Left lung (tissue), 10 donors: Measurements from ENCODE around the gene SSBP1. TPM values are rescaled to one million over a fixed set of nuclear protein-coding genes. Genes with fewer than 3 reads are reported as not detected.

ENCODE experiments used
- ATAC-seq: fragments of 200-7000 bp; cut with Tn5 transposase; one replicate; pipeline ENCODE4 v1.9.1; 2020; ENCODE audit warnings: moderate library complexity
- DNase-seq, 4 donors: peaks; one replicate each; pipeline ENCODE4 v3.0.0-alpha.2; 2013 to 2020
- H3K27ac ChIP-seq, 2 donors: fragments of 200-600 bp; sonication (generic) in 1 of 2; one replicate each; pipeline versions ENCODE4 v1.5.0 to v1.8.0; 2020 to 2021
- H3K27me3 ChIP-seq, 2 donors: fragments of 200-600 bp; sonication (generic) in 1 of 2; one replicate each; pipeline versions ENCODE4 v1.5.0 to v1.8.0; 2020 to 2021
- H3K36me3 ChIP-seq, 2 donors: fragments of 200-600 bp; sonication (generic) in 1 of 2; one replicate each; pipeline versions ENCODE4 v1.5.0 to v1.8.0; 2020 to 2021
- H3K4me1 ChIP-seq, 2 donors: fragments of 200-600 bp; one replicate each; pipeline ENCODE4 v1.8.0; 2021
- H3K4me3 ChIP-seq, 2 donors: fragments of 200-600 bp; sonication (generic) in 1 of 2; one replicate each; pipeline versions ENCODE4 v1.5.0 to v1.8.0; 2020 to 2021; ENCODE audit warnings: mild to moderate bottlenecking in 1 of 2
- H3K9me3 ChIP-seq, 2 donors: fragments of 200-600 bp; sonication (generic) in 1 of 2; one replicate each; pipeline versions ENCODE4 v1.5.0 to v1.8.0; 2020 to 2021
- intact Hi-C, 2 donors: fragments of 100-400 bp; cut with DNase I; formaldehyde crosslinking; loops; one replicate each; pipeline versions ENCODE4 v1.11.2 to v1.14.2; 2022
- polyA plus RNA-seq, 6 donors: library from polyadenylated mRNA; unstranded; fragments of 120-200 nt; gene quantifications; one replicate each; pipeline ENCODE4 v1.2.1, GENCODE V29; 2013; ENCODE audit not compliant: insufficient read length in 6 of 6
- total RNA-seq, 2 donors: library from RNA; stranded (reverse); fragmentation: NEBNext Ultra II Directional; extraction: Animal tissue kit (Norgen Biotek cat#: 25700); gene quantifications; one replicate each; pipeline ENCODE4 v1.2.1, GENCODE V29; 2021
- TF ChIP-seq, protein P1 (sequence below), 2 donors: fragments of 200-600 bp; sonication (generic) in 1 of 2; IDR thresholded peaks; one replicate each; pipeline versions ENCODE4 v1.5.0 to v1.8.0; 2021; ENCODE audit warnings: antibody characterized with exemption in 2 of 2
- donor health status: DM: no; HTN: yes; CAD: no.
- donor health status: DM: no; HTN: no; CAD: no.

SSBP1 gene
- total and polyA plus RNA-seq, 8 donors, result 71.6 to 130 (median 118) TPM

DNA sequence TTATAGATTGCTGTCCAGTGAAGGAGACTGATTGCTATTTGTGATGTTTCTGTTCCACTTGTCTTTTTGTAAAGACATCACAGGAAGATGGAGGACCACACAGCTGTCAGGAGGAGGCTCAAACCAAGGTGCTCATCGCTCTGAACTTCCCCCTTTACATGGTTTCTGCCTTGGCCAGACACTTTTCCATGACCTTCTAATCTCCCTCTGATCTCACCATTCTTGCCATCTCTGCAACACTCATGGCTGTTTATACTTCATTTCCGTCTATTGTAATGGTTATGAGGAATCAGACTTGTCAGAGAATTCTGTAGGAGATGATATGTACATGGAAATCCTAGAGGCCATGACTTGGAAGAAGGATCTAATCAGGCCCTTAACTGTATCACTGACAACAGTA is 50.1 kb downstream of the SSBP1 start:
- ATAC-seq, result no peak
- DNase-seq, result peak in 1 of 4 donors; percentile 5
- Histone ChIP-seq H3K36me3 (peaks cover 0 to 20% of the 10 kb centered on the region in 2 donors), H3K4me1 (peaks cover 0 to 10% of the 10 kb centered on the region in 2 donors), H3K4me3 (no peak overlapping the region), H3K9me3 (no peaks in the 10 kb centered on the region), H3K27ac (no peak overlapping the region), H3K27me3 (no peaks in the 10 kb centered on the region)
- TF ChIP-seq, protein P1, sequence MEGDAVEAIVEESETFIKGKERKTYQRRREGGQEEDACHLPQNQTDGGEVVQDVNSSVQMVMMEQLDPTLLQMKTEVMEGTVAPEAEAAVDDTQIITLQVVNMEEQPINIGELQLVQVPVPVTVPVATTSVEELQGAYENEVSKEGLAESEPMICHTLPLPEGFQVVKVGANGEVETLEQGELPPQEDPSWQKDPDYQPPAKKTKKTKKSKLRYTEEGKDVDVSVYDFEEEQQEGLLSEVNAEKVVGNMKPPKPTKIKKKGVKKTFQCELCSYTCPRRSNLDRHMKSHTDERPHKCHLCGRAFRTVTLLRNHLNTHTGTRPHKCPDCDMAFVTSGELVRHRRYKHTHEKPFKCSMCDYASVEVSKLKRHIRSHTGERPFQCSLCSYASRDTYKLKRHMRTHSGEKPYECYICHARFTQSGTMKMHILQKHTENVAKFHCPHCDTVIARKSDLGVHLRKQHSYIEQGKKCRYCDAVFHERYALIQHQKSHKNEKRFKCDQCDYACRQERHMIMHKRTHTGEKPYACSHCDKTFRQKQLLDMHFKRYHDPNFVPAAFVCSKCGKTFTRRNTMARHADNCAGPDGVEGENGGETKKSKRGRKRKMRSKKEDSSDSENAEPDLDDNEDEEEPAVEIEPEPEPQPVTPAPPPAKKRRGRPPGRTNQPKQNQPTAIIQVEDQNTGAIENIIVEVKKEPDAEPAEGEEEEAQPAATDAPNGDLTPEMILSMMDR (IDR thresholded peaks at IDR 0.05), result no peak
- intact Hi-C loops, result no loop called here

DNA sequence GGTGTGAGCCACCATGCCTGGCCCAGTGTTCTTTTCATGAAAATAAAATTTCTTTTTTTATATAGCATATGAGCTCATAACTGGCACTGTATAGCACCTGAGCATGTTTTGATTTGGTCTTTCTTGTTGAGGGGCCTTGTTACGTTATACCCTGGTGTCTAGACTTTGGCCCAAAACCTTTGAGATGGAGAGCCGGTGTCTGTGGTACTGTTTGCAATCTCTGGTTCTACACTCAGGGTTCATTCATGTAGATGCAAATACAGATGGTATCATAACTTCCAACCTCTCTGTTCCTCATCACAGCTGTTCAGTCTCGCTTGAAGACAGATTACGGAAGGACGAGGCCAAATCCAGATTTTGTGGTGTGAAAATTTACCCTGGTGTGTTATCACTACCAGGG is 51.8 kb downstream of the SSBP1 start, which contains the start of gene TAS2R5:
Gene TAS2R5 (plus strand): TSS at position 301 of the 400 bp plus-strand sequence. CDS start 145 bp downstream, outside the sequence.
- intact Hi-C loops, result no loop called here
- ATAC-seq, result no peak

DNA sequence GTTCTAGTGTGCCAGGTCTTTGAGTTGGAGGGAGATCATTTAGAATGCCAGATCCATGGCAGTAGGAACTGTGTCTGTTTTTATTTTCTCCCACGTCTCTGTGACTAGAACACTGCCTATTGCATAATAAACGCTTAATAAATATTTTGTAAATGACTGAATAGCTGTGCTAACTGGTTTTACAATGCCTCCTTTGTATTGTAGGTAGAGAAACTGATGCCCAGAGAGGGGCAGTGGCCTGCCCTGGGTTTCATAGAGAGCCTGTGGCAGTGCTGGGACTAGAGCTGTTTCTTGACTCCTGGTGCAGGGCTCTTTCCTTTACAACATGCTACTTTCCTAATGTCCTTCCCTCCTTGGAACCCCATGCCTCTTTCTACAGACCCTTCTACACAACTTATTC is 54.4 kb downstream of the SSBP1 start:
- Histone ChIP-seq H3K9me3 (no peaks in the 10 kb centered on the region), H3K36me3 (peaks cover 0 to 18% of the 10 kb centered on the region in 2 donors), H3K4me3 (no peak overlapping the region), H3K4me1 (no peaks in the 10 kb centered on the region), H3K27ac (no peak overlapping the region), H3K27me3 (no peaks in the 10 kb centered on the region)
- intact Hi-C loops, result no loop called here
- no peak for ATAC-seq
- TF ChIP-seq, protein P1 (IDR thresholded peaks at IDR 0.05), result no peak
- DNase-seq, result no peak

More for the DNA sequence above, 51.8 kb downstream of the SSBP1 start, which contains the start of gene TAS2R5:
- peaks cover 0 to 20% of the 10 kb centered on the region in 2 donors for H3K36me3 ChIP-seq
- H3K9me3 ChIP-seq, result no peaks in the 10 kb centered on the region
- peaks cover 0 to 10% of the 10 kb centered on the region in 2 donors for H3K4me1 ChIP-seq
- H3K4me3 ChIP-seq, result no peak within 1 kb of the TSS
- TF ChIP-seq, protein P1 (IDR thresholded peaks at IDR 0.05), result no peak
- no peaks in the 10 kb centered on the region for H3K27me3 ChIP-seq
- no peak for DNase-seq
- H3K27ac ChIP-seq, result no peak within 1 kb of the TSS

Other genes with a start within 250 kb of the SSBP1 start
- 10 to 100 TPM; 24.4 to 29.0 TPM for gene AGK, start 186.9 kb upstream of the SSBP1 start, total RNA-seq
- 10 to 100 TPM; 35.2 to 40.6 (median 38.2) TPM for gene AGK, start 186.9 kb upstream of the SSBP1 start, polyA plus RNA-seq
- 10 to 100 TPM; 20.4 to 28.9 TPM for gene DENND11, start 36.2 kb upstream of the SSBP1 start, total RNA-seq
- gene DENND11, start 36.2 kb upstream of the SSBP1 start, polyA plus RNA-seq, result 10 to 100 TPM; 39.6 to 48.7 (median 43.0) TPM
- gene WEE2, start 30.0 kb upstream of the SSBP1 start, total RNA-seq, result not detected
- under 1 TPM; 0.23 to 0.64 (median 0.44) TPM for gene WEE2, start 30.0 kb upstream of the SSBP1 start, polyA plus RNA-seq
- 1 to 10 TPM in 1 of 2 donors, under 1 TPM in 1; 0.82 to 2.7 TPM for gene TAS2R3, start 25.7 kb downstream of the SSBP1 start, total RNA-seq
- gene TAS2R3, start 25.7 kb downstream of the SSBP1 start, polyA plus RNA-seq, result 1 to 10 TPM in 5 of 6 donors, under 1 TPM in 1; 0.35 to 2.9 (median 2.3) TPM
- gene TAS2R4, start 38.3 kb downstream of the SSBP1 start, total RNA-seq, result 1 to 10 TPM in 1 of 2 donors, under 1 TPM in 1; 0.99 to 1.1 TPM
- 1 to 10 TPM; 4.6 to 6.3 (median 5.5) TPM for gene TAS2R4, start 38.3 kb downstream of the SSBP1 start, polyA plus RNA-seq
- 1 to 10 TPM in 1 of 2 donors, under 1 TPM in 1; 0.79 to 2.0 TPM for gene TAS2R5, start 51.9 kb downstream of the SSBP1 start, total RNA-seq
- 10 to 100 TPM in 4 of 6 donors, 1 to 10 TPM in 2; 5.8 to 11.4 (median 10.1) TPM for gene TAS2R5, start 51.9 kb downstream of the SSBP1 start, polyA plus RNA-seq
- not detected for gene PRSS37, start 103.1 kb downstream of the SSBP1 start, total RNA-seq
- 1 to 10 TPM in 1 of 6 donors, under 1 TPM in 5; 0.34 to 1.5 (median 0.61) TPM for gene PRSS37, start 103.1 kb downstream of the SSBP1 start, polyA plus RNA-seq
- gene OR9A4, start 178.0 kb downstream of the SSBP1 start, total RNA-seq, result not detected
- gene OR9A4, start 178.0 kb downstream of the SSBP1 start, polyA plus RNA-seq, result not detected
- 10 to 100 TPM in 1 of 2 donors, 1 to 10 TPM in 1; 7.7 to 12.6 TPM for gene CLEC5A, start 208.6 kb downstream of the SSBP1 start, total RNA-seq
- gene CLEC5A, start 208.6 kb downstream of the SSBP1 start, polyA plus RNA-seq, result 1 to 10 TPM in 2 of 6 donors, under 1 TPM in 4; 0.29 to 1.3 (median 0.66) TPM
- not detected for gene TAS2R38, start 235.4 kb downstream of the SSBP1 start, total RNA-seq
- not detected for gene TAS2R38, start 235.4 kb downstream of the SSBP1 start, polyA plus RNA-seq